K562 treated with DMSO at 1 percent for 4 hours (cell line): ENCODE data around the gene UBR4. TPM values are rescaled to one million over a fixed set of nuclear protein-coding genes. Genes with fewer than 3 reads are reported as not detected.

Source experiments
- total RNA-seq: library from RNA; unstranded; fragments of 300-600 nt; gene quantifications from 2 replicates; pipeline ENCODE4 v1.2.3, GENCODE V29; 2022; ENCODE audit not compliant: insufficient read depth

UBR4 gene
- 207 and 285 TPM in 2 replicates for total RNA-seq

DNA sequence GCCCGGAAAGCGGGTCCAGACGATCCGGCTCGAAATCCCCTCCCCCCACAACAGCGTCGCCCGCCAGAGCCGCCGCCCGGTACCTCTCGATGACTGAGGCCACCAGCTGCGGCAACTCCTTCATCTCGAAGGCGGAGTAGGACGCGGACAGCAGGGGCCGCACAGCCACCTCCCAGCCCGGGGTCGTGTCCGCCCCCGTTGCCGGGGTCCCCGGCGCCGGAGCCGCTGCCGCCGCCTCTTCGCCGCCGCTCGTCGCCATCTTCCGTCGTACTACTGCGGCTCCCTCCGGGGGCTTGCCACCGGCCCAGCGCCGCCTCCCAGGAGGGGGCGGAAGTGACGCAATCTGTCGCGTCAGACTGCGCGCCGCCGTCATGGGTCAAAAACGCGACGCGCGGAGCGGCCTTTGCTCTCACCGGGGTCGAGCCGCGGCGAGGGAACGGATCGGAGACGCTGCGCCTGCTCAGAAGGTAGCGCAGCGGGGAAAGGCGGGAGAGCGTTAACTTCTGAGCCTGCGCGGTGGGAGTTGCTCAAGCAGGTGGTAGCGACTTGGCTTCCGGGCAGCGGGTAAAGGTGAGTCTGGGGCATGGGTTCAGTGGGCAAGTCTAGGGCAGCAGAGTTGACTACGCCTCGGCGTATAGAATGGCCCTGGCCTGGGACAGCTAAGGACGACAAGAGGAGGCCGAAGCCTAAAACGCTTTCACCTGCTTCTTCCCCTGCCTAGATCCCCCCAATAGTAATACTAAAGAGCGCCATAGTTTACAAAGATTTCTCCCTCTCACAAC lies at the start of gene UBR4:
TSS of gene UBR4 (minus strand) at position 277 of the 782 bp plus-strand sequence. CDS start at position 259, 18 bp downstream.

GRCh38 chr1:19251305-19252196 lies 41.5 kb upstream of the UBR4 start, which contains the start of the genes EMC1 and MRTO4:
Gene EMC1, minus strand, starts transcription at chr1:19251524. Its CDS starts 15 bp downstream, at chr1:19251509.
Gene MRTO4, plus strand, starts transcription at chr1:19251805. Its CDS starts 31 bp downstream, at chr1:19251836.

Other genes starting within 250 kb of the UBR4 start
- gene EMC1, start 41.3 kb upstream of the UBR4 start, total RNA-seq, result 20.7 and 30.3 TPM in 2 replicates
- 29.2 and 30.3 TPM in 2 replicates for gene MRTO4, start 41.5 kb upstream of the UBR4 start, total RNA-seq
- gene AKR7A3, start 78.5 kb upstream of the UBR4 start, total RNA-seq, result 0.64 and 1.6 TPM in 2 replicates
- gene AKR7A2, start 101.9 kb upstream of the UBR4 start, total RNA-seq, result 107 and 130 TPM in 2 replicates
- 45.4 and 48.0 TPM in 2 replicates for gene SLC66A1, start 102.1 kb upstream of the UBR4 start, total RNA-seq